GM21619 (cell line): ENCODE results near the gene RNF25.

Source experiments
- ATAC-seq: cut with Tn5 transposase; IDR thresholded peaks from one replicate; pipeline ENCODE4 v1.9.1; 2021; ENCODE audit not compliant: unreplicated experiment

Gene RNF25

GRCh38 chr2:218671654-218672566, at the start of gene RNF25, which contains the start of gene STK36:
Gene RNF25 (minus strand): TSS chr2:218672002. CDS start chr2:218671970, 32 bp downstream.
Gene STK36 (plus strand): TSS chr2:218672086. CDS start chr2:218672830, 744 bp downstream.
- ATAC-seq, result peak; percentile 97

DNA sequence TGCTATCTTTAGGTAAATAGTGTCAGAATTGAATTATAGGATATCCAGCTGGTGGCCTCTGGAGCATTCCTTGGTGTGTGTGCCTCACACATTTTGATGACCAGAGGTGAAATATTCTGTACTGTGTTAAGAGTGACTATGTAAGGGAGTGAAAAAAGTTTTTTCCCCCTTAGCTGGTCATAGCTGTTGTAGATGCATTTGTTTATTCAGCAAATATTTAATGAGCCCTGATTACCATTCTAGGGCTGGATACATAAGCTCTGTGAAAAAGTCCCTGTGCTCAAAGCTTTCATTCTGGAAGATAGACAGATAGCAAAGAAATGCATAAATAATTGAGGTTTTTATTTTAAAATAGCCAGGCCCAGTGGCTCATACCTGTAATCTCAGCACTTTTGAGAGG, 49.7 kb upstream of the RNF25 start:
- no peak for ATAC-seq

DNA sequence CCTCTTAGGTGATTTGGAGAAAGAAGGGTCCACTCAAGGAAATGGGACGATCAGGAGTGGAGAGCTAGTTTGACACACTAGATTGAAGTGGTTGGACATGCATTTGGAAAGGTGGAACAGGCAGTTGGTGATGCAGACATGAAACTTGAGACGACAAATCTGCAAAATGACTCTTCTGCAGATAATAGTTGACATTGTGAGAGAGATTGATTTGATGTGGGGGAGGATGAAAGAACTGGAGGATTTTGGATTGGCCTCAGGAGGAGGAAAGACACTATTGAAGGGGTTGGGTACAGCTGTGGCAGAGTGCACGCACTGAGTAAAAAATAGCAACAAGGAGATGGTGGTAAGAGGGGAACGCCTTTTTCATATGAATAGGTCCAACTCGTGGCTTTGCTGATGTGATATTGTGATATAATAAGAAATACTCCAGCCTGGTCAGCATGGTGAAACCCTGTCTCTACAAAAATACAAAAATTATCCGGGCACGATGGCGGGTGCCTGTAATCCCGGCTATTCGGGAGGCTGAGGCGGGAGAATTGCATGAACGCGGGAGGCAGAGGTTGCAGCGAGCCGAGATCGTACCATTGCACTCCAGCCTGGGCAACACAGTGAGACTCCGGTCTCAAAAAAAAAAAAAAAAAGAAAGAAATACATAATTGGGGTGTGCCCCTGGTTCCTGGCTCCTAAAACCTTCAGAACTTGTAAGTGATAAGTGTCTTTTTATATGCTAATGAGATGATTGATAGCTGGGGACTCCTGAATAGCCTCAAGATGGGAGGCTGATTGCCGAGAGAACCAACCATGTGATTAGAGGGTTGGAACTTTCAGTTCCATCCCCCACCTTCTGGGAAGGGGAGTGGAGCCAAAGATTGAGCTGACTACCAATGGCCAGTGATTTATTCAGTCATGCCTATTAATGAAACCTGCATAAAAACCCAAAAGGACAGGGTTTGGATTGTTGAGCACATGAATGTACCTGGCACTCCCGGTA, 48.5 kb upstream of the RNF25 start:
- no peak for ATAC-seq

DNA sequence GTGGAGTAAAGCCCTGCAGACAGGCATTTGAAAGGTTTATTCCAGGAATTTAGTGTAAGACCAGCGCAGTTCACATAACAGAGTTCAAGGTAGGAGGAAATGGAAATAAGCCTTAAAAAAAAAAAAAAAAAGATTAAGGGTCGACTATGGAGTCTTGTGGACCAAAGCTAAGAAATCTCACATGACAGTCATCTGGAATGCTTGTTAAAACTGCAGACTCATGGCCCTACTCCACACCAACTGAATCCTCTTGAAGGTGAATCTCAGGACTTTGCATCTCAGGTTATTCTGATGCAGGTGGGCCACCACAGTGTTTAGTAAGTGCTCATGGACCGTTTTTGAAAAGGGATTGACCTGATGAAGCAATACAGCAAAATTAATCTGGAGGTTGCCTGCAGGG, 47.7 kb upstream of the RNF25 start:
- no peak for ATAC-seq

GRCh38 chr2:218718058-218718457, 46.3 kb upstream of the RNF25 start:
- no peak for ATAC-seq

- ATAC-seq, result no peak
These were observed 45.5 kb upstream of the RNF25 start for GRCh38 chr2:218717262-218717661.

DNA sequence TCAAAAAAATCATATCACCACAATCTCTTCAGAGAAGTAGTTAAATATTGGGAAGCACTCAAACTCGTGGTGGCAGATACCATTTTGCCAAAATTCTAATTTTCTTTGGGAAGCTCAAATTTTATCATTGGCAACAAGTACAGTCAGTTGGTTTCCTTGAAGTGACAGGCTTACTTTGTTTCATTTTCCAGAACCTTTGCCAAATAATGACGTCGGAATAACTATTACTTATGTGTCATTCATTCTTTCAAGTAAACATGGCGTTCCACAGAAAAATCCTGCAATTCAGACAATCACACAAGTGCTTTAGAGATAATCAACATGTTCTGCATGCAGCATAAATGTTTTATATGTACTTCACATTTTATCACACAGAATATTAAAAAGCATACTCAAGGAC, 44.3 kb upstream of the RNF25 start:
- ATAC-seq, result no peak

- no peak for ATAC-seq
These were observed 42.1 kb upstream of the RNF25 start for GRCh38 chr2:218713922-218714321.

DNA sequence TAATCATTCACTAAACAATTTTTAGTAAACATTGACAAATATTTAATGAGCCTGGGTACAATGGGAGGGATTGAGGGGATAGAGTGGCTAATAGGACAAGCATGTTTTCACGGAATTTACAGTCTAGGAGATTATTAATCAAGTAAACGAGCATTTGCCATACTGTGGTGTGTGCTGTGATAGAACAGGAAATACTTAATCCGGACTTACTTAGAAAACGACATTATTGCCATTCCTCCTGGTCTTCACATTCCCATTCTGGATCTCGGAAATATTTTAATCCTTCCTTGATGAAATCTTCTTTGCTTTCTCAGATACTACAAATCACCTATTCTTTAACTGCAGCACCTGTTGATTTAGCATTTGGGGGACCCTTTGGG, 39.7 kb upstream of the RNF25 start:
- ATAC-seq, result no peak

- peak; percentile 86 for ATAC-seq
These were observed 39.1 kb upstream of the RNF25 start, which contains the start of gene TTLL4 for GRCh38 chr2:218710687-218711549. Gene TTLL4 (plus strand): TSS chr2:218710835. CDS start chr2:218737677, 26,842 bp downstream.

DNA sequence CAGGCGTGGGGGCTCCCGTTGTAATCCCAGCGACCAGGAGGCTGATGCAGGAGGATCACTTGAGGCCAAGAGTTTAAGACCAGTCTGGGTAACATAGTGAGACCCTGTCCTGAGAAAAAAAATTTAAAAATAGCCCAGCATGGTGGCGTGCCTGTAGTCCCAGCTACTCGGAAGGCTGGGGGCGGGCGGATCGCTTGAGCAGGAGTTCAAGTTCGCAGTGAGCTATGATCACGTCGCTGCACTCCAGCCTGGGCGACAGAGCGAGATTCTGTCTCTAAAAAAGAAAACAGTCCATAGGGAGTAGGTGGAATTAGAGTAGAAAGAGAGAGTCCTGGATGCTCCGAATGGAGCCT, 38.5 kb upstream of the RNF25 start:
- ATAC-seq, result no peak

GRCh38 chr2:218709908-218710307, 38.1 kb upstream of the RNF25 start:
- no peak for ATAC-seq

DNA sequence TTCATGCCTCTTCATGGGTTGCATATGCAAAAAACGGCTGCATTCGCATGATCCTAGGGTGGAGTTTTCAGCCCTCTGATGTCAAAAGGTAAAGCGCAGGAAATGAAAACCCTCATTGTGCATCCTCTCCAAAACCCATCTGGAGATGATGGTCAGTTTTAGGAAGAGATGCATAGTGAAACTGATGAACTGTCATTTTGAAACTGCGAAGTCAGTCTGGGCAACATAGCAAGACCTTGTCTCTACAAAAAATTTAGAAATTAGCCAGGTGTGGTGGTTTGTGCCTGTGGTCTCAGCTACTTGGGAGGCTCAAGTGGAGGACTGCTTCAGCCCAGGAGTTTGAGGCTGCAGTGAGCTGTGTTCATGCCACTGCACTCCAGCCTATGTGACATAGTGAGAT, 36.3 kb upstream of the RNF25 start:
- ATAC-seq, result no peak

DNA sequence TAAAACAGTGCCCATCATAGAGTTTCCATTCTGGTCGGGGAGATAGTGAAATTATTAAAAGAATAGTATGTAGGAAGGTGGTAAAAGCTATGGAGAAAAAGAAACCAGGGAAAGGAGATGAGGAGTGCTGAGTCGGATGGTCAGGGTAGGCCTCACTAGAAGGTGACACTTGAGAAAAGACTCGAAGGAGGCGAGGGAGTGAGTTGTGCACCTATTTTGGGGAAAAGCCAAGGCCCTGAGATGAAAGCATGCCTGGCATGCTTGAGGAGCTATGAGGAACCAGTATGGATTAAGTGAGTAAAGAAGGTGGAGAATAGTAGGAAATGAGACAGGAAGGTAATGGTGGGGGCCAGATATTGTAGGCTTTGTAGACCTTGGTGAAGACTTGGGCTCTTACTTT, 31.5 kb upstream of the RNF25 start:
- ATAC-seq, result no peak

DNA sequence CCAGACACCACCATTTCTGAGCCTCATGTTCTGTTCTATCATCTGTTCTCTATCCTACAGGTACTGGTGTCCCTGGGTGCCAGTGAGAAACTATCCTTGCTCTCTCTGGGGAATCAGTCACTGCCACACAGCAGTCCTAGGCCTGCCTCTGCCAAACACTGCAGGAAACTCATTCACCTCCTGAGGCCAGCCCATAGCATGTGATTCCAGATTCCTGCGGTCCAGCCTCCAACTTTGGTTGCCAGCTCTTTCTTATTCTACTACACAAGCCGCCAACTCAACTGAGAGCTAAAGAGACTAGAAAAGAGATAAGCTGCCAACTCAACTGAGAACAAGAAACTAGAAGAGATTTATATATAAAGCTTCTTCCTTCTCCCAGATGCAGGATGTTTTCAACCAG, 30.0 kb upstream of the RNF25 start:
- ATAC-seq, result no peak

- no peak for ATAC-seq
These were observed 27.1 kb upstream of the RNF25 start for GRCh38 chr2:218698885-218699284.

GRCh38 chr2:218694405-218695145, 22.8 kb upstream of the RNF25 start:
- no peak for ATAC-seq

- ATAC-seq, result no peak
These were observed 19.4 kb upstream of the RNF25 start for GRCh38 chr2:218691234-218691633.

DNA sequence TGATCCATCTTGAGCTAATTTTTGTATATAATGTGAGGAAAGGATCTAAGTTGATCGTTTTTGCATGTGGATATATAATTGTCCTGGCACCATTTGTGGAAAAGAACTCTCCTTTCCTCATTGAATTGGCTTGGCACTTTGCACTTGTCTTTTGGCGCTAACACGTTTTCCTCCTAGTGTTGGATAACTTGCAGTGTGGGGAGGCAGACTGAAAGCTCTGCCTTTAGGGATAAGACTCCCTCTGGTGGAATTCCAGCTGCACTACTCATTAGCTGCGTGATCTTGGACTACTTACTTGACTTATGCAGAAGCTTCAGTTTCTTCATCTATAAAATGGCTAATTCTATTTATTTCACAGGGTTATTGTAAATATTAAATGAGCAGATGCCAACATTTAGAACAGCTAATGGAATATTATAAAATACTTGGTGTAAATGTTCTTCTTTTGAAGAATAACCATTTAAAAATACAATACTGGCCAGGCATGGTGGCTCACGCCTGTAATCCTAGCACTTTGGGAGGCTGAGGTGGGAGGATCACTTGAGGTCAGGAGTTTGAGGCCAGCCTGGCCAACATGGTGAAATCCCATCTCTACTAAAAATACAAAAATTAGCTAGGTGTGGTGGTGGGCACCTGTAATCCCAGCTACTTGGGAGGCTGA, 15.7 kb upstream of the RNF25 start:
- ATAC-seq, result peak; percentile 47
